H54 (cell line): Measurements from ENCODE around the gene SGCA.

ENCODE experiments used
- DNase-seq: peaks from one replicate; pipeline ENCODE4 v3.0.0; 2011; ENCODE audit warnings: low spot score, mixed read lengths; ENCODE audit not compliant: insufficient read length
- FAIRE-seq: peaks from 3 replicates; lab custom pipeline; 2011; peaks lifted over from hg19 to GRCh38; lab: Jason Lieb, UNC
- POLR2A ChIP-seq: IDR thresholded peaks from 2 replicates; pipeline ENCODE4 v1.6.1; 2011; ENCODE audit warnings: low read depth, mild to moderate bottlenecking, low read length

SGCA gene

GRCh38 chr17:50181144-50181543 lies 15.3 kb downstream of the SGCA start:
- FAIRE-seq (no peak), DNase-seq (no peak)
- TF ChIP-seq POLR2A: no peak

DNA sequence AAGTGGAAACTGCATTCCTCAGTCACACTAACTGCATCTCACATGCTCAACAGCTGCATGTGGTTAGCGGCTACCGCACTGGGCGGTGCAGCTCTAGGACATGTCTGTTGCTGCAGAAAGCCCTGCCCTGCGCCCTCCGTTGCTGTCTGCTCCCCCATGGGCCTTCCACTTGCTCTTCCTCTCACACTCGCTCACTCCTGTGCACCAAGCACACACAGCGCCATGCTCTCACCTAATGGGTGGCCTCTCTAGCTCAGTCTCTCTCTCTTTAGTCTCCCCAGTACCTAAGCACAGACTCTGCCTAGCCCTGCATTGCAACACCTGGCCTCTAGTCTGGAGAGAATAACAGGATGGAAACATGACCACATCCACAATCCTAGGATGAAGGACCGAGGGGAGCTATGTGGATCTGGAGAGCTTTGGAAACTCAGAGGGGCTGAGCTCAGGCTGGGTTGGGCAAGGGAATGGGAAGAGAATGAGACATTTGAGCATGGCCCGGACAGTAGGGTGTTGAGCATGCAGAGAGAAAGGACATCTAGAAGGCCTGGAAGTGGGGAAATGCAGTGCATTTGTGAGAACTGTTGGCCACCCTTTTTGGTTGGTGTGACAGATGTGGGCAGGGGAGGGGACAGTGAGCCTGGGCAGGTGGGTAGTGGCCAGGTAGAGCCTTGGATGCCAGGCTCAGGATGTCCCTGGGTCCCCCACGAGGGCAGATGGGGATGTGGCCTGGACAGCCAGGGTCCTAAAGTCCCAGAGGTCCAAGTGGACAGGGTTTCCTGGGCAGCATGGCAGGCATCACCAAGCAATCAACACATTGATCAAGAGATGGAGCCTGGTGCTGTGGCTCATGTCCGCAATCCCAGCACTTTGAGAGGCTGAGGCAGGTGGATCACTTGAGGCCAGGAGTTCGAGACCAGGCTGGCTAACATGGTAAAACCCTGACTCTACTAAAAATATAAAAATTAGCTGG lies 16.1 kb downstream of the SGCA start:
- DNase-seq (no peak), FAIRE-seq (no peak)
- TF ChIP-seq POLR2A: no peak

- no peak for FAIRE-seq
- DNase-seq: no peak
- TF ChIP-seq POLR2A: no peak
Observed at GRCh38 chr17:50182783-50183420, 17.1 kb downstream of the SGCA start.

- FAIRE-seq: no peak
- no peak for DNase-seq
- no peak for TF ChIP-seq POLR2A
Observed at GRCh38 chr17:50183421-50183994, 17.7 kb downstream of the SGCA start.

DNA sequence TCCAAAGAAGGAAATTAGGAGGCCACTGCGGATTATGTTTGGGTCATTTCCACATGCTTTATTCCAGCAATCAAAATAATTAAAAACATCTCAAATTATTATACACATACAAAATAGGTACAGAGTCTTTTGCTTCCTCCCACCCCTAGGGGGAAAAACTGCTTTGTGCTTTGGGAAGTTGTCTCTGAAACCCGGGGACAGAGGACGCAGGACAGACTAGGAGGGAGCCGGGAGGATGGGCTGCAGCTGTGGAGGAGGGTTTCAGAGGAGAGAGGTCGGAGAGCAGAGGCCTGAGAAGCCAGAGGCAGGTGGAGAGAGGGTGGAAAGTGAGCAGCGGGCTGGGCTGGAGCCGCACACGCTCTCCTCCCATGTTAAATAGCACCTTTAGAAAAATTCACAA lies 18.3 kb downstream of the SGCA start:
- DNase-seq (no peak), FAIRE-seq (no peak)
- TF ChIP-seq POLR2A: no peak

DNA sequence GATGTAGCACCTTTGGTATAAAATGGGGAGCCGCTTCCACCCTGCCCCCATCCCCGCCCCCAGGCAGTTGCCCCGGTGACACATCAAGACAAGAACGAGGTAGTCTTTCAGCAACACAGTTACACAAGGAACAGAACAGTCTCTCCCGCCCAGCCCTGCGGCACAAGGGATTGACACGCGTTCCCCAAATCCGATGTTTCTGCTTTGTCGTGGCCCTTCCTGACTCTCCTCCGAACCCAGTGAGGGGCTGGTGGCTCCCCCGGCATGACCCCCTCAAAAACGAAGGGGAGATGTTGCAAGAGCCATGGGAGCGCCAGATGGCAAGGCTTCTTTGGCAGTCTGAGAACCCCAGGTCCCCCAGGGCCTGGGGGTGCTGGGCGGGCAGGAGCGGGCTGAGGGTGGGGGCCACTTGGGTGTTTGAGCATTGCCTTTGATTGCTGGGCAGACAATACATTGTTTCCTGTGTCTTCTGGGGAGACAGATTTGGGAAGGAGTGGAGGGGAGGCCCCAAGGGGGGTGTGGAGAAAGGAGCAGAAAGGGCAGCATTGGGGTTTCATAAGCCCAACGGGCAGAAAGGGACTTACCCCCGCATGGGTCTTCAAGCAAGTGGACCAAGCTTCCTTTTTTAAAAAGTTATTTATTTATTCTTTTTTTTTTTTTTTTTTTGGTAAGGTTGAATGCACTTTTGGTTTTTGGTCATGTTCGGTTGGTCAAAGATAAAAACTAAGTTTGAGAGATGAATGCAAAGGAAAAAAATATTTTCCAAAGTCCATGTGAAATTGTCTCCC lies 19.0 kb downstream of the SGCA start:
- no peak for TF ChIP-seq POLR2A
- DNase-seq: no peak
- FAIRE-seq: no peak

GRCh38 chr17:50185631-50186471 lies 20.0 kb downstream of the SGCA start:
- DNase-seq (no peak), FAIRE-seq (no peak)
- no peak for TF ChIP-seq POLR2A

DNA sequence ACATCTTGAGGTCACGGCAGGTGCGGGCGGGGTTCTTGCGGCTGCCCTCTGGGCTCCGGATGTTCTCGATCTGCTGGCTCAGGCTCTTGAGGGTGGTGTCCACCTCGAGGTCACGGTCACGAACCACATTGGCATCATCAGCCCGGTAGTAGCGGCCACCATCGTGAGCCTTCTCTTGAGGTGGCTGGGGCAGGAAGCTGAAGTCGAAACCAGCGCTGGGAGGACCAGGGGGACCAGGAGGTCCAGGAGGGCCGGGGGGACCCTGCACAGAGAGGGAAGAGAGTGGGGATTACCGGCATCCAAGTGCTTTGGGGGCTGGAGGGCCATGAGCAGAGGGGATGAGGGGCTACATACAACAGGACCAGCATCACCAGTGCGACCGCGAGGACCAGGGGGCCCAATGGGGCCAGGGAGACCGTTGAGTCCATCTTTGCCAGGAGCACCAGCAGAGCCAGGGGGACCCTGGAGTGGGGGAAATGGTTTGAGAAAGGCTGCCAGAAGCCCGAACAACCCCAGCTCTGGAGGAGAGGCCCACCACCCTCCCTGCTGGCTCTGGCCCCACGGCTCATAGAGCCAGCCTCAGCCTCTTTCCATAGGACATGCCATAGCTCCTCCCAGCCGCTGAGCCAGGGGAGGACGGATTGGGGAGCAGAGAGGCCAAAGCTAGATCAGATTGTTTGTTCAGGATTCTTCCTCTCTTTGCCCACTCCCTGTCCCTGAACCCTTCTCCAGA lies 21.0 kb downstream of the SGCA start:
- DNase-seq: no peak
- no peak for TF ChIP-seq POLR2A
- FAIRE-seq: no peak

- FAIRE-seq: no peak
- no peak for TF ChIP-seq POLR2A
- DNase-seq: no peak
Observed at GRCh38 chr17:50187394-50187725, 21.6 kb downstream of the SGCA start.

DNA sequence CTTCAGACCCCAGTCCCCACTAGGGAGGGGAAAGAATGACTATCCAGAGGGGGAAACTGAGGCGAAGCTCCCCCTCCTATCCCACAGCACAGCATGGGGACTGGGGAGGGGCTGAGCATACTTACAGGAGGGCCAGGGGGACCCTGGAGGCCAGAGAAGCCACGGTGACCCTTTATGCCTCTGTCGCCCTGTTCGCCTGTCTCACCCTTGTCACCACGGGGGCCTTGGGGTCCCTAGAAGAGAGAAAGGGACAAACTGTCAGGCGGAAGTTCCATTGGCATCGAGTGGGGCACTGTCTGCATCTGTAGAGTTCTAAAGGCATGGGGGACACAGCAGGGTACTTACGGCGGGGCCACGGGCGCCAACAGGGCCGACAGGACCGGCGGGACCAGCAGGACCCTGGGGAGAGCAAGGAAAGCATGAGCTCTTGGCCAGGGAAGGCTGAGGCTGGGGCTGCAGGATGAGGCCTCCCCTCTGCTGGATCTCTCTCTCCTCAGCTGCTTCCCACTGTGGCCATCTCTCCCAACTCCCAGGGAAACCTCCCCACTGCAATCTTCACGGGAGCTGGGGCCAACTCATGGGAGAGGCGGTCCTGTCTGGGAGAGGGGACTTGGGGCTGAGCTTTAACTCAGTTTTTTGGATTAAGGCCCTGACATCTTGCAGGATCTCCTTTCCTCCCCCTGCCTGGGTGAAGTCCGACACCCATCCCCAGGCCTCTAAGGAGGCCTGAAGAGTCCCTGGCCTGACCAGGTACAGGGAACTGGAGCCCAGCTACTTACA lies 22.1 kb downstream of the SGCA start:
- DNase-seq (no peak), FAIRE-seq (no peak)
- no peak for TF ChIP-seq POLR2A

DNA sequence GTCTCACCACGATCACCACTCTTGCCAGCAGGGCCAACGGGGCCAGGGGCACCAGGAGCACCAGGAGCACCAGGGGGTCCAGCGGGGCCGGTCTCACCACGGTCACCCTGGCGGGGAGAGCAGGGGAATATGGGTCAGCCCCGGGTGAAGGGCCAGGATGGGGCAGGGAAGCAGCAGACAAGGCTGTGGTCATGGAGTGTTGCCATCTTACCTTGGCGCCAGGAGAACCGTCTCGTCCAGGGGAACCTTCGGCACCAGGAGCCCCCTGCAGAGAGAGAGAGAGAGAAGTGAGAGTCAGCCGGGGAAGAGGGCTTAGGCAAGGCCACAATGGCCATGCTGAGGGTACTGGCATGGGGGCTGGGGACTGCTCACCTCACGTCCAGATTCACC lies 22.7 kb downstream of the SGCA start:
- TF ChIP-seq POLR2A: no peak
- DNase-seq: no peak
- no peak for FAIRE-seq
